ENCODE measurements around the gene DCP1B. TPM values are rescaled to one million over a fixed set of nuclear protein-coding genes. Genes with fewer than 3 reads are reported as not detected.
"Not testable (repeated sequence)": the region's sequence is repeated elsewhere in the genome, so short reads cannot be mapped to it uniquely, and the experiment has no call there.

Gene DCP1B
- total and polyA plus RNA-seq, 10 donors: 5.5 to 20.8 (median 13.8) TPM

GRCh38 chr12:1948883-1949282 lies 55.4 kb downstream of the DCP1B start:
- Histone ChIP-seq H3K4me3 (no peak overlapping the region), H3K36me3 (peaks cover 3 to 99% (median 63%) of the 10 kb centered on the region in 6 donors), H3K4me1 (no peaks in the 10 kb centered on the region), H3K9me3 (no peaks in the 10 kb centered on the region), H3K27ac (no peak overlapping the region), H3K27me3 (replicated peaks in 1 of 7) (no peaks in the 10 kb centered on the region)
- DNase-seq: no peak
- TF ChIP-seq POLR2AphosphoS5 (IDR thresholded peaks at IDR 0.05): no peak
- no peak for TF ChIP-seq CTCF (IDR thresholded peaks at IDR 0.05 in 8 of 11, conservative IDR thresholded peaks at IDR 0.05 in 3 of 11)
- no peak for TF ChIP-seq POLR2A (IDR thresholded peaks at IDR 0.05)
- 94 to 98% (median 96%) methylated on average over 9 to 11 of the region's 11 CpGs for WGBS, 5 donors
- intact Hi-C loops (cut with DNase I; ENCODE audit: low total_unique reads): no loop called here

- peaks cover 0 to 81% (median 52%) of the 10 kb centered on the region in 6 donors for H3K36me3 ChIP-seq
- TF ChIP-seq POLR2AphosphoS5 (IDR thresholded peaks at IDR 0.05): no peak
- WGBS, 5 donors: 40 to 97% (median 85%) methylated on average over 1 of the region's 1 CpG
- no peaks in the 10 kb centered on the region for H3K4me1 ChIP-seq
- H3K9me3 ChIP-seq: no peaks in the 10 kb centered on the region
- intact Hi-C loops (cut with DNase I; ENCODE audit: low total_unique reads): no loop called here
- no peak overlapping the region for H3K27ac ChIP-seq
- no peak overlapping the region for H3K4me3 ChIP-seq
- H3K27me3 ChIP-seq (replicated peaks in 1 of 7): no peaks in the 10 kb centered on the region
- no peak for DNase-seq
Measured at GRCh38 chr12:1947081-1947480, 57.2 kb downstream of the DCP1B start.

GRCh38 chr12:1946296-1946695 lies 58.0 kb downstream of the DCP1B start:
- Histone ChIP-seq H3K36me3 (peaks cover 0 to 80% (median 48%) of the 10 kb centered on the region in 6 donors), H3K27me3 (replicated peaks in 1 of 7) (no peaks in the 10 kb centered on the region), H3K27ac (no peak overlapping the region), H3K4me3 (no peak overlapping the region), H3K9me3 (no peaks in the 10 kb centered on the region), H3K4me1 (no peaks in the 10 kb centered on the region)
- intact Hi-C loops (cut with DNase I; ENCODE audit: low total_unique reads): no loop called here
- TF ChIP-seq POLR2A (IDR thresholded peaks at IDR 0.05) (no peak), POLR2AphosphoS5 (IDR thresholded peaks at IDR 0.05) (no peak)
- 74 to 87% (median 81%) methylated on average over 3 of the region's 3 CpGs for WGBS, 5 donors
- no peak for DNase-seq

- DNase-seq; H3K4me1 ChIP-seq; intact Hi-C loops (cut with DNase I; ENCODE audit: low total_unique reads); H3K27me3 ChIP-seq (replicated peaks in 1 of 7); H3K4me3 ChIP-seq; H3K27ac ChIP-seq; H3K9me3 ChIP-seq: not testable (repeated sequence)
- WGBS, 5 donors: 90 to 98% (median 95%) methylated on average over 5 of the region's 5 CpGs
- H3K36me3 ChIP-seq: peaks cover 0 to 80% (median 46%) of the 10 kb centered on the region in 6 donors
Measured at GRCh38 chr12:1945502-1945901, 58.8 kb downstream of the DCP1B start.

GRCh38 chr12:1939801-1940607 lies 64.3 kb downstream of the DCP1B start:
- H3K27me3 ChIP-seq (replicated peaks in 1 of 7): no peaks in the 10 kb centered on the region
- H3K4me3 ChIP-seq: no peak overlapping the region
- peaks cover 4 to 10% (median 7%) of the 10 kb centered on the region in 6 donors for H3K4me1 ChIP-seq
- H3K9me3 ChIP-seq: no peaks in the 10 kb centered on the region
- H3K36me3 ChIP-seq: peaks cover 0 to 60% (median 19%) of the 10 kb centered on the region in 6 donors
- 38 to 46% (median 41%) methylated on average over 16 of the region's 16 CpGs for WGBS, 5 donors
- intact Hi-C loops (cut with DNase I; ENCODE audit: low total_unique reads): loop anchor here (5.0 kb wide), 2 partner anchors 143 to 288 kb away; no protein-coding TSS in a partner anchor
- peak; percentile 97 for DNase-seq
- no peak overlapping the region for H3K27ac ChIP-seq
- TF ChIP-seq CTCF (IDR thresholded peaks at IDR 0.05 in 8 of 11, conservative IDR thresholded peaks at IDR 0.05 in 3 of 11) (peak; percentile 92 to 99 (median 98)), POLR2A (IDR thresholded peaks at IDR 0.05) (no peak), POLR2AphosphoS5 (IDR thresholded peaks at IDR 0.05) (peak in 1 of 3 donors; percentile 72)
